ENCODE measurements around the gene NUMB.

GRCh38 chr14:73234029-73234428 is 224.3 kb downstream of the NUMB start:
- TF ChIP-seq CTCF (IDR thresholded peaks at IDR 0.05) (no peak), MAX (CRISPR knock-in tag; IDR thresholded peaks at IDR 0.05) (no peak)

Data from WTC11 (cell line).